Embryonic facial prominence (tissue), 1 donor: ENCODE measurements around the gene SDK1.

Experiments used
- DNase-seq: peaks from one replicate; pipeline ENCODE4 v3.0.0-alpha.2; 2016; ENCODE audit errors: extremely low spot score

The SDK1 gene

GRCh38 chr7:3986927-3987326 lies 685.9 kb downstream of the SDK1 start:
- DNase-seq: no peak

DNA sequence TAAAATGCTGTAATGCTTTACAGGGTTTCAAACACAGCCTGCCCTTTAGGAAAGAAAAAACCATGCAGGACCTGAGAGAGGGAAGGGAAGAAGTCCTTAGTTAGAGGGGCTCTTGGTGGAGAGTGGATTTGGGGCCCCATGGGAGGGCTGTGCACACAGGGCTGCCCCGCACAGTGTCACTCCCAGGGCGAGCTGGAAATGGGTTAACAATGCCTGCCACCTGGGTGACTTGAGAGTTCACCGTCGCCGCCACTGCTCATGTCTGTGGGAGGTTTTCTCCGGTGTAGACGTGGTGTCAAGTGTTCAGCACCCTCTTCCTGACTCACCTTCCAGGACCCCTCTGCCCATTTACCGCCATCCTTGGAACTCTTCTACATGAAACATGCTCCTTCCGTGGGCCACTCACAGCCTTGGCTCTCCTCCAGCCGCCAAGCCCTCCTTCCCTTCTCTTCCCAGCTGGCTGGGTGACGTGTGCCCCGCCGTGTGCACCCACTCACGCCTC lies 686.4 kb downstream of the SDK1 start:
- no peak for DNase-seq

DNA sequence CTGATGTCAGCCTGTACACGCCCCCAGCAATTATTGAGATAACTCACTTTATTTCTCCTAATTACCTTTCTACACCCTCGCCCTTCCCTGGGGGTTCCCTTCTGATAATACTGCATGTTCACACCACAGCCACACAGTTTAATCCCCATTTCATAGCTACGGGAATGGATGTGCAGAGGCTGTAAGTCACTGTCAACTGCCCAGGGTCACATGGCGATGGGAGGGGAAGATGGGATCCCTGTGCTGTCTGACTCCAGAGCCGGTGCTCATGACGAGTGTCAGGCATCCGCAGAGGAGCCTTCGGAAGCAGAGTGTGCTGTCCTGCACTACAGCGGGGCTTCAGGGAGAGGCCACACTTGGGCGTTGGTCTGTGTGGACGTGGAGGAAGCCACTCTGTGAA lies 688.7 kb downstream of the SDK1 start:
- no peak for DNase-seq

GRCh38 chr7:3991731-3992231 lies 690.7 kb downstream of the SDK1 start:
- no peak for DNase-seq

DNA sequence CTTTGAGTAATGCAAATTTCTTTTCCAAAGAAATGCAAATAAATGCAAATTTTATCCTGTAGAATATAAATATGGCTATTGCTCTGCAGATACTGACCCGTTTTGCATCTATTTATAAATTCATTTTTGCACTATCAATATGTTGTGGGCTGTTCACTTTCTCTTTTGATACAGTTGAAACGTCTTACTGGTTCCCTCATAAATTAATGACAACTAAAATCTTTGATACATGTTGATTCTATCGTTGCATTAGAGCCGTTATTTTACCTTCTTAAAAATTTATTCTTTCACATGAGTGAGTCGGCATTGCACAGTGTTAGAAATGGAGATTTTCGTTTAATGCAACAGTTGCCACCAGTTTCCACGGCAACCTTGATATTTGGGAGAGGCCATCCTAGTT lies 691.8 kb downstream of the SDK1 start:
- no peak for DNase-seq

DNA sequence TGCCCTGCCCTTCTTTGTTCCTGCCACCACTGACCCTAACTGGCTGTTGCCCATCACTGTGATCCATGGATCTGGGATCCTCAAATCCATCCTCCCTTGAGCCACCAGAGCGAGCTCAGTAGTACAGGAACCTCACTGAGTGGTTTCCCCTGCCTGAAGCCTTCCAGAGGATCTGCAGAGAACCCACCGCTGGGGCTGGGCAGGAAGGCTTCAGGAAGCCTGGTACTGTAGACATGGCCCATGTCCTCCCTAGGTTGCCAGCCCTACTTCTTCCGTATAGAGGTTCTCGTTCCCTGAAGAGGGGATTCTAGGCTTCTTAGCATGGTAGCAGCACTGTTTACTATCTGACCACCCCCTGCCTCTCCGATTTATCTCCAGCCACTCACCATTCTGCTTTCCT lies 693.7 kb downstream of the SDK1 start:
- DNase-seq: no peak

- no peak for DNase-seq
These were observed 694.1 kb downstream of the SDK1 start for GRCh38 chr7:3995187-3995586.

- DNase-seq: no peak
These were observed 697.0 kb downstream of the SDK1 start for GRCh38 chr7:3998060-3998459.

DNA sequence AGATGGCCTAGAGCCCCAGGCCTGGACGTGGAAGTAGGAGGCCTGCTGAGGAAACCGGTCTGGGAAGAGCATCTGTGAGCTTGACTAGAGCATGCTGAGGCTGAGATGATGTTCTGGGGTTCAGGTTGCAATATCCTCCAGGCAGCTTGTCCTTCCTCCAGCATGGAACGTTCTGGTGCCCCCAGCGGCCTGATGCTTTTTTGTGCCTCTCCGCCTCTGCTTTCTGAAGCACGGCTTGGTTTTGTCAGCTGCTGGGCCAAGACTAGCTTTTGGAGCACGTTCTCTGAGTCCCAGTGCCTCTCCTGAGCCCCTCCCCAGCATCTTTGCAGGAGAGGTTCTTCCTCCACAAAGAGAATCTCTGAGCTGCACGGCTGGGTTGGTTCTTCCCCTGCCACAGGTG lies 699.1 kb downstream of the SDK1 start:
- no peak for DNase-seq

DNA sequence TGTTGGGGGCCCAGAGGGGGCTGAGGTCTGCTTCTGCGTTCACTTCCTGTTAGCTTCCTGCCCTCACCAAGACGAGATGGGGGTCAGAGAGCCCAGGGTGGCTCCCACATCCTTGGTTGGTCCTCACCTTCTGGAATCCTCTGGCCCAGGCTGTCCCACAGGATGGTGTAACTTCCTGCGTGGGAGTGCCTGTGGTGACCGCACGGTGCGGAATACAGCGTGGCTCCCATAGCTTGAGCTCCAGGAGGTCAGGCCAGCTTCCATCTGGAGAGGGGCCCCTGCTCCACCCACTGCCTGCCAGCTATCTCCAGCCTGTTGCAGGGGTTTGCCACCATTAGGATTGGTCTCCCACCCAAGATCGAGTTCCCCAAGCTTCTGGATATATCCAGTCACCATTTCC lies 699.9 kb downstream of the SDK1 start:
- no peak for DNase-seq

GRCh38 chr7:4001742-4002141 lies 700.7 kb downstream of the SDK1 start:
- DNase-seq: no peak

DNA sequence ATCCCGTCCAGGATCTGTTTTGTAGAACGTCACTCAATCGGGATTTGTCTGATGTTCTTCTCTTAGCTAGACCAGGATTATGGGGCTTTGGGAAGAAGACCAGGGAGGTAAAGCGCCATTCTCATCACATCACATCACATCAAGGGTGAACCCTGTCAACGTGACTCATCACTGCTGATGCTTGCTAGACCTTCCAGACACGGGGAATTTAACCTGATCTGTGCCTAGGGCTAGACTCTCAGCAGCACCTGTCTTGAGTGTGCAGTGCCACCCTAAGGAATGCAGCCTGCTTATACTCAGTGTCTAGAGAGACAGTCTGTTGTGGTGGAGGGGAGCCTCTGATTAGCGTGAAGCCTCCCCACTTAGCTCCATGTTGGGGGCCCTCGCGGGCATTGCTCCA lies 702.5 kb downstream of the SDK1 start:
- no peak for DNase-seq

DNA sequence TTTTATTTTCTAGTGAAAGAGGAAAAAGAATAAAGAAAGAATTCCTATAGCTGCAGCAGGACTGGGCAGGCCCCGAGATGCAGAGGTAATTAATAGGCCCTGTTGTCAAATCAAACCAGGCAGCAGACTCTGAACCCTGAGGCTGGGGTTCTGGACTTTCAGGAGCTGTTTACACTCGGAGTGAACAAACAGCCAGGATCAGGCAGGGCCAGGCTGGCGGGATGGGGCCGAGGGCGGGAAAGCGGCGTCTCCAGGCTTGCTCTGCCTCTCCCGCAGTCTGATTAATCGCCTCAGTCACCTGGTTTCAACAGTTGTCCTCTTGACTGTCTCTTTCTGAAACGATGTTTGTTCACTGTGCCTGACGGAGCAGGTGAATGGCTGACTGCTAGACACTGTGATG lies 705.6 kb downstream of the SDK1 start:
- no peak for DNase-seq

DNA sequence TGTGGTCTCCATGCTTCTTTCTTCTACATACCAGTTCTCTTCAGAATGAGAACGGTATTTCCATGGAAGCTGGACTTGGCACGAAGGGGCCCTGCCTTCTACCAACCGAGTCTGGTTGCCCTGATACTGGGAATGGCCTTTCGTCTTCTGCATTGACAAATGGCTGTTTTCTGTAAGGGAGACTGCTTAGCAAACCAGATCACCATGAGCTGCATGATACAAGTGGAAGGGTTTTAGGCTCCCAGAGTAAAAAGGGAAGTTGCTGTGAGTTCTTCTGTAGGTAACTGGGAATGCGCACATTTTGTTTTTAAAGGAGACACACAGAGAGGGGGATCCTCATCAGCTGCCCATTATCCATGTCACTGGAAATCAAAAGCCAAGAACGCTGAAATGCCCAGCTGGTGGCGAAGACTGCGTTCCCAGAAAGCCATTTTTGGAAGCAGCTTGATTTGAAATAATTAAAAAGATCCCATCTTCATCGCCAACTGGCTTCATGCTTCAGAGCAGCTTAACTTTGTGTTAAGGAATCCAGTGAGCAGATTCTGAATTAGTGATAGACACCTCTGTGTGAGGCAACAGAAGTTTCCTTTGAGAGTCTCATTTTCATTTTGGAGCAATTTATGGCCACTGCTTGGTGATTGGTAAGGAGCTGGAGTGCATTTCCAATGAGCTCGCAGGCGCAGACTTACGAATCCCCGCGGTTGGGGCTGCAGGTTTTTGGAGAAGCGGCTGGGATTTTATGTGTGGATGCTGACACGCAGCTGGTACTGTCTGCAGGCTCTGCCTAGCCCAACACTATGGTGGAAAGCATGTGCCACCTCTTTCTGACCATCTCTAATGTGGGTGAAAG lies 708.4 kb downstream of the SDK1 start:
- DNase-seq: no peak

DNA sequence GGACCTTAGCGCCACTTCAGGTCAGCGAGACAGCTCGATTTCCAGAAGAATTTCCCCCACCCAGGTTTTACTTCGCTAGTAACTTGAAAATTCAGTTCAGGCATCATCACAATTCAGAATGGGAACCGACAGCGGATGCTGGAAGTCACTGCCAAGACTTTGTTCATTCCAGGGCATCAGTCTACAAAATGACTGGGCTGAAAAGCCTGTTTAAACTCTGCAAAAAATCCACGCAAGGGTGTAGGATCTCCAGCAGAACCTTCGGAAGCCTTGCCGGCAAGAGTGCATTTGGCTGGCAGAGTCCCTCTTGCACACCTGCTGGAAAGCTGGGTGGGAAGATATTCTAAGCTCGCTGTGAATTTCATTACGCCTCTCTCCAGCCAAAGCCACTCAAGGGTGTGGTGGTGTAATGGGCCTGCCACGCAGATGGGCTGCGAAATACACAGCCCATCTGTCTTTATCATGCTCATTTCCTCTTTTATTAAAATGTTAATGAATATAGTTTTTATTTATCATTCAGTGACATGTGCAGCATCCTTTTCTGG lies 709.1 kb downstream of the SDK1 start:
- no peak for DNase-seq

GRCh38 chr7:4010923-4011656 lies 710.0 kb downstream of the SDK1 start:
- DNase-seq: no peak

- no peak for DNase-seq
These were observed 712.7 kb downstream of the SDK1 start for GRCh38 chr7:4013793-4014192.

GRCh38 chr7:4014346-4015050 lies 713.4 kb downstream of the SDK1 start:
- no peak for DNase-seq

GRCh38 chr7:4015371-4015770 lies 714.3 kb downstream of the SDK1 start:
- DNase-seq: no peak

GRCh38 chr7:4015996-4016395 lies 714.9 kb downstream of the SDK1 start:
- DNase-seq: no peak

GRCh38 chr7:4017081-4017480 lies 716.0 kb downstream of the SDK1 start:
- DNase-seq: no peak

GRCh38 chr7:4017785-4018184 lies 716.7 kb downstream of the SDK1 start:
- no peak for DNase-seq
